ENCODE measurements around the gene AAGAB. TPM values are rescaled to one million over a fixed set of nuclear protein-coding genes. Genes with fewer than 3 reads are reported as not detected.

AAGAB gene
- total RNA-seq, 1 donor from 2014 or later: 26.6 TPM

DNA sequence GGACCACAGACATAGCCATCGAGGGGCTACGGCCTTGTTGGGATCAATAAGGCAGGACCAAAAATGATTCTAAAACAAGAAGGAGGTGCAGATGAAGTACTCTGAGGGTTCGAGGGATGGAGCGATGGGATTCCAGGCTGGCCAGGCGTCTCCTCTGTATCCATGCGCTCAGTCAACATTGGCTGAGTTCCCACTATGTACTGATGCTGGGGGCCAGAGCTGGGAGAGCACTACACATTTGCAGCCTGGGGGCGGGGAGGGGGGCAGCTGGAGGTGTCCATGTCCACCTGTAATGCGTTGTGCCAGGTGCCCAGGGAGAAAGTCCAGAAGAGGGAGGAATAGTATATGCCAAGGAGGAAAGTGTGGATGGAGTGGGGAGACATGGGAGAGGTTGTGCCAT is 81.5 kb downstream of the AAGAB start:
- intact Hi-C loops (cut with DNase I): no loop called here
- peaks cover 30% of the 10 kb centered on the region for H3K4me1 ChIP-seq

DNA sequence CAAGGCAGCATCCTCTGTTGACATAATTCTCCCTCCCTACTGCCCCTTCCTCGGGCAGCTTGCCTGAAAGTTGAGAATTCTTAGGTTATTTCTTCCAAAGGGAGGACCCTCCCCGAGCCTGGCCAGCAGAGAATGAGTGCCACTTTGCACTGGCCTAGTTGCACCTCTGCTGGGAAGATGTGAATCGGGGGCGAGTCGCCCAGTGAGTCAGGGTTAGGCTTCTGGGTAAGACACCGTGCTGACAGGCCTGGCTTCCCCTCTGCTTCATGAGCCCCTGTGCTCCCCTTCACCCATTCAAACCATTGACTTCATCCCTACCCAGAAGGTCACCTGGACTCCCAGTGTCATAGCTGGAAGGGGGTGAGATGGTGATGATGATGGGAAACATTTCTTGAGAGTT is 82.3 kb downstream of the AAGAB start:
- Histone ChIP-seq H3K4me1 (peaks cover 30% of the 10 kb centered on the region), H3K36me3 (peaks cover 28% of the 10 kb centered on the region), H3K9me3 (no peaks in the 10 kb centered on the region), H3K4me3 (no peak overlapping the region), H3K27ac (no peak overlapping the region), H3K27me3 (no peaks in the 10 kb centered on the region)
- peak; percentile 29 for DNase-seq
- intact Hi-C loops (cut with DNase I): no loop called here
- no peak for ATAC-seq
- TF ChIP-seq, protein P1, sequence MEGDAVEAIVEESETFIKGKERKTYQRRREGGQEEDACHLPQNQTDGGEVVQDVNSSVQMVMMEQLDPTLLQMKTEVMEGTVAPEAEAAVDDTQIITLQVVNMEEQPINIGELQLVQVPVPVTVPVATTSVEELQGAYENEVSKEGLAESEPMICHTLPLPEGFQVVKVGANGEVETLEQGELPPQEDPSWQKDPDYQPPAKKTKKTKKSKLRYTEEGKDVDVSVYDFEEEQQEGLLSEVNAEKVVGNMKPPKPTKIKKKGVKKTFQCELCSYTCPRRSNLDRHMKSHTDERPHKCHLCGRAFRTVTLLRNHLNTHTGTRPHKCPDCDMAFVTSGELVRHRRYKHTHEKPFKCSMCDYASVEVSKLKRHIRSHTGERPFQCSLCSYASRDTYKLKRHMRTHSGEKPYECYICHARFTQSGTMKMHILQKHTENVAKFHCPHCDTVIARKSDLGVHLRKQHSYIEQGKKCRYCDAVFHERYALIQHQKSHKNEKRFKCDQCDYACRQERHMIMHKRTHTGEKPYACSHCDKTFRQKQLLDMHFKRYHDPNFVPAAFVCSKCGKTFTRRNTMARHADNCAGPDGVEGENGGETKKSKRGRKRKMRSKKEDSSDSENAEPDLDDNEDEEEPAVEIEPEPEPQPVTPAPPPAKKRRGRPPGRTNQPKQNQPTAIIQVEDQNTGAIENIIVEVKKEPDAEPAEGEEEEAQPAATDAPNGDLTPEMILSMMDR (IDR thresholded peaks at IDR 0.05): no peak

More for the DNA sequence above, 81.5 kb downstream of the AAGAB start:
- ATAC-seq (no peak), DNase-seq (peak; percentile 28)
- no peaks in the 10 kb centered on the region for H3K27me3 ChIP-seq
- TF ChIP-seq, protein P1 (IDR thresholded peaks at IDR 0.05): no peak
- no peak overlapping the region for H3K27ac ChIP-seq
- H3K36me3 ChIP-seq: peaks cover 28% of the 10 kb centered on the region
- no peak overlapping the region for H3K4me3 ChIP-seq
- H3K9me3 ChIP-seq: no peaks in the 10 kb centered on the region

DNA sequence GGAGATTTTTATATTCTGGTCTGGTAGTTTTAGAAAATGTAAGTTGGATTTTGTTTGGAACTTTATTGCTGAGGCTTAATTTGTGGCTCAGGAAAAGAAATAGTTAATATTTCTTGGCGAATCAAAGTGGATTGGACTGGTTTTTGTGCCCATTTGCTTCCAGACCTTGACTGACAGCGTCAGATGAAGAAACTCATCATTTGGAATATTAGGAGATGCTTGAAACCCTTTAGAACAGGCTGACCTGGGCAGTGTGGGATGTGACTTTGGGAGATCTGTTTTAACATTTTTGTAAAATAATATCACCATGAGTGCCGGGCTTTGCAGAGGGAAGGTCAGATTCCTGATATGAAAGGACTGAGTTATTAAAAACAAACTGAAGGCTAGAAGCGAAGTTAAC is 83.0 kb downstream of the AAGAB start:
- TF ChIP-seq, protein P1 (IDR thresholded peaks at IDR 0.05): no peak
- Histone ChIP-seq H3K4me1 (peaks cover 23% of the 10 kb centered on the region), H3K36me3 (peaks cover 28% of the 10 kb centered on the region), H3K27ac (no peak overlapping the region), H3K4me3 (no peak overlapping the region), H3K9me3 (no peaks in the 10 kb centered on the region), H3K27me3 (no peaks in the 10 kb centered on the region)
- no peak for ATAC-seq
- DNase-seq: no peak
- intact Hi-C loops (cut with DNase I): no loop called here

GRCh38 chr15:67170143-67170925 is 84.1 kb downstream of the AAGAB start:
- Histone ChIP-seq H3K4me3 (no peak overlapping the region), H3K4me1 (peaks cover 11% of the 10 kb centered on the region), H3K36me3 (peaks cover 32% of the 10 kb centered on the region), H3K27ac (no peak overlapping the region), H3K9me3 (no peaks in the 10 kb centered on the region), H3K27me3 (no peaks in the 10 kb centered on the region)
- TF ChIP-seq, protein P1 (IDR thresholded peaks at IDR 0.05): no peak
- no peak for ATAC-seq
- peak; percentile 45 for DNase-seq
- intact Hi-C loops (cut with DNase I): no loop called here

DNA sequence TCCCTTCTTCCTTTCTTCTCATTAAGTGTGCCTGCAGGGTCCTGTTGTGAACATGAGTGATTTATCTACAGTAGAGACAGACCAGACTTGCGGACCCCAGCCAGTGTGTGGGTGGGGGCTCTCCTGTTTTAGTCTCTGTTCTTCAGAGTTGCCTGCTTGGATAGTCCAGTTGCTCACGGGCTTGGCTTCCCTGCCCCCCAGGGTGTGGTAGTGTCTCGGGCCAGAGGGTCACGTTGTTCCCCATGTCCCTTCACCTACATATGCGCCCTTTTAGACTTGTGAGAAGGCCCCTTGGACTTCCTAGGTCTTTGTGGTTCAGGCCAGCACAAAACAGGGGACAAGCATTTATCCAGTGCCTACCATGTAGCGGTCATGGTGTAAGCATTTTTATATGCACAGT is 85.8 kb downstream of the AAGAB start:
- H3K27me3 ChIP-seq: no peaks in the 10 kb centered on the region
- TF ChIP-seq, protein P1 (IDR thresholded peaks at IDR 0.05): no peak
- no peak overlapping the region for H3K4me3 ChIP-seq
- H3K27ac ChIP-seq: peak overlapping the region; percentile 24
- intact Hi-C loops (cut with DNase I): no loop called here
- no peaks in the 10 kb centered on the region for H3K9me3 ChIP-seq
- peaks cover 40% of the 10 kb centered on the region for H3K36me3 ChIP-seq
- H3K4me1 ChIP-seq: peaks cover 13% of the 10 kb centered on the region
- ATAC-seq (no peak), DNase-seq (no peak)

Measured in upper lobe of right lung (tissue), 1 donor.